ENCODE data around the gene EYA2. TPM values are rescaled to one million over a fixed set of nuclear protein-coding genes. Genes with fewer than 3 reads are reported as not detected.
"Not testable (repeated sequence)": the region's sequence is repeated elsewhere in the genome, so short reads cannot be mapped to it uniquely, and the experiment has no call there.

The EYA2 gene
- polyA plus RNA-seq, 6 donors from 2014 or later = not detected

- H3K4me3 Mint-ChIP-seq = peak overlapping the region in 1 of 8 donors; percentile 56
- ATAC-seq (ENCODE audit: low read depth in 2 of 2) (no peak), DNase-seq (no peak)
- H3K9me3 Mint-ChIP-seq = peaks cover 5 to 26% (median 13%) of the 10 kb centered on the region in 7 donors
- H3K27me3 Mint-ChIP-seq = peaks cover 14 to 33% (median 29%) of the 10 kb centered on the region in 3 donors
- no peak overlapping the region for H3K27ac Mint-ChIP-seq
- H3K36me3 Mint-ChIP-seq = peaks cover 6 to 15% of the 10 kb centered on the region in 2 donors
- H3K4me1 Mint-ChIP-seq = no peaks in the 10 kb centered on the region
Measured at GRCh38 chr20:46872328-46873211, 22.1 kb upstream of the EYA2 start.

DNA sequence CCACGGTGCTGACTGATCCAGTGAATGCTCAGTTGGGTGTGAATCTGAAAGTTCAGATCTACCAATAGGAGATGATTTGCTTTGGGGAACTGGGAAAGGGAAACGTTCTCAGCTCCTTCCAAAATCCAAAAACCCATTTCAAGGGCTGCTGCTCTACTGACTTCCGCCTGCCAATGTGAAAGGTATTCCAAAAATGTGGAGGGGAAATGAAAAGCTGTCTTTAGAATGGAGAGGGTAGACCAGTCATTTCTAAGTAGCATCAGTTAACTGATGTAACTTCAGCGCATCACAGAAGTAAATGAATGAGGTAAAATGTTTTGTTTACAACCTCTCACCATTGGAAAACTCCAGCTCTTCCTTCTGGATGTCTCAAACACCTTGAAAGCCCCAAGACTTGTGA, 19.6 kb upstream of the EYA2 start:
- Mint-ChIP-seq H3K9me3 (peaks cover 0 to 10% (median 2%) of the 10 kb centered on the region in 7 donors), H3K27me3 (peaks cover 14 to 18% (median 15%) of the 10 kb centered on the region in 3 donors), H3K36me3 (peaks cover 0 to 1% of the 10 kb centered on the region in 2 donors), H3K4me1 (no peaks in the 10 kb centered on the region), H3K27ac (no peak overlapping the region), H3K4me3 (no peak overlapping the region)
- ATAC-seq (ENCODE audit: low read depth in 2 of 2) (no peak), DNase-seq (no peak)

- ATAC-seq (ENCODE audit: low read depth in 2 of 2) = no peak
Measured at GRCh38 chr20:46879386-46879785, 15.3 kb upstream of the EYA2 start.

GRCh38 chr20:46879963-46880362, 14.7 kb upstream of the EYA2 start:
- H3K4me3 Mint-ChIP-seq, H3K9me3 Mint-ChIP-seq, H3K36me3 Mint-ChIP-seq: not testable (repeated sequence)

More at GRCh38 chr20:46879386-46879785, 15.3 kb upstream of the EYA2 start:
- Mint-ChIP-seq H3K9me3 (peaks cover 0 to 5% (median 1%) of the 10 kb centered on the region in 7 donors), H3K27ac (no peak overlapping the region), H3K36me3 (no peaks in the 10 kb centered on the region), H3K4me3 (no peak overlapping the region), H3K4me1 (no peaks in the 10 kb centered on the region), H3K27me3 (peaks cover 13 to 39% (median 26%) of the 10 kb centered on the region in 3 donors)
- DNase-seq = no peak

DNA sequence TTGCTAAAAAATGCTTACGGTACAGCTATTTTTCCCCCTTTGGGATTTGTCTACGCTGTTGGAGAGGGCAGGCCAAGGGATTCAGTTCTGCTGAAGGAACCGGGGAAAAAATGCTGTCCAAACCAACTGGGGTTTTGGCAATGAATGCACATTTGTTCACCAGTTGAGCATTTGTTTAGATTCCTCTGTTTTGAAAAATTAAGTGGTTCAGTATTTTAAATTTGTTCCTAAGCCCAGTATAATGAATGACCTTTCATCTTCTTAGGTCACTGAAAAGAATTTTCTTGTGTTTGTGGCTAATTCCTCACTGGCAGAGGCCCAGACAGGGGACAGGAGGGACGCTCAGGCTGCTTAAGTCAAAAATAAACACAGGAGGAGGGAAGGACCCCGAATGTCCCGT, 10.8 kb upstream of the EYA2 start:
- no peaks in the 10 kb centered on the region for H3K4me1 Mint-ChIP-seq
- peaks cover 26 to 45% (median 34%) of the 10 kb centered on the region in 3 donors for H3K27me3 Mint-ChIP-seq
- ATAC-seq (ENCODE audit: low read depth in 2 of 2) = no peak
- peaks cover 0 to 1% (median 0%) of the 10 kb centered on the region in 7 donors for H3K9me3 Mint-ChIP-seq
- no peak overlapping the region for H3K4me3 Mint-ChIP-seq
- no peak for DNase-seq
- peak overlapping the region in 1 of 6 donors; percentile 21 for H3K27ac Mint-ChIP-seq
- H3K36me3 Mint-ChIP-seq = no peaks in the 10 kb centered on the region

More at GRCh38 chr20:46879963-46880362, 14.7 kb upstream of the EYA2 start:
- peaks cover 13 to 39% (median 26%) of the 10 kb centered on the region in 3 donors for H3K27me3 Mint-ChIP-seq
- not testable (repeated sequence) for DNase-seq; H3K4me1 Mint-ChIP-seq; H3K27ac Mint-ChIP-seq; ATAC-seq (ENCODE audit: low read depth in 2 of 2)

GRCh38 chr20:46890682-46891081, 4.0 kb upstream of the EYA2 start:
- Mint-ChIP-seq H3K9me3 (peaks cover 0 to 13% (median 6%) of the 10 kb centered on the region in 7 donors), H3K27me3 (peaks cover 33 to 53% (median 41%) of the 10 kb centered on the region in 3 donors), H3K4me3 (no peak overlapping the region), H3K27ac (no peak overlapping the region), H3K36me3 (peaks cover 0 to 5% of the 10 kb centered on the region in 2 donors), H3K4me1 (peaks cover 0 to 3% (median 3%) of the 10 kb centered on the region in 3 donors)
- DNase-seq = no peak
- ATAC-seq (ENCODE audit: low read depth in 2 of 2) = no peak

- peaks cover 52 to 66% (median 52%) of the 10 kb centered on the region in 3 donors for H3K27me3 Mint-ChIP-seq
- H3K4me3 Mint-ChIP-seq = no peak overlapping the region
- peaks cover 0 to 3% (median 3%) of the 10 kb centered on the region in 3 donors for H3K4me1 Mint-ChIP-seq
- no peak overlapping the region for H3K27ac Mint-ChIP-seq
- DNase-seq (no peak), ATAC-seq (ENCODE audit: low read depth in 2 of 2) (no peak)
- peaks cover 0 to 5% of the 10 kb centered on the region in 2 donors for H3K36me3 Mint-ChIP-seq
- peaks cover 0 to 13% (median 6%) of the 10 kb centered on the region in 7 donors for H3K9me3 Mint-ChIP-seq
Measured at GRCh38 chr20:46893051-46893450, 1.6 kb upstream of the EYA2 start.

DNA sequence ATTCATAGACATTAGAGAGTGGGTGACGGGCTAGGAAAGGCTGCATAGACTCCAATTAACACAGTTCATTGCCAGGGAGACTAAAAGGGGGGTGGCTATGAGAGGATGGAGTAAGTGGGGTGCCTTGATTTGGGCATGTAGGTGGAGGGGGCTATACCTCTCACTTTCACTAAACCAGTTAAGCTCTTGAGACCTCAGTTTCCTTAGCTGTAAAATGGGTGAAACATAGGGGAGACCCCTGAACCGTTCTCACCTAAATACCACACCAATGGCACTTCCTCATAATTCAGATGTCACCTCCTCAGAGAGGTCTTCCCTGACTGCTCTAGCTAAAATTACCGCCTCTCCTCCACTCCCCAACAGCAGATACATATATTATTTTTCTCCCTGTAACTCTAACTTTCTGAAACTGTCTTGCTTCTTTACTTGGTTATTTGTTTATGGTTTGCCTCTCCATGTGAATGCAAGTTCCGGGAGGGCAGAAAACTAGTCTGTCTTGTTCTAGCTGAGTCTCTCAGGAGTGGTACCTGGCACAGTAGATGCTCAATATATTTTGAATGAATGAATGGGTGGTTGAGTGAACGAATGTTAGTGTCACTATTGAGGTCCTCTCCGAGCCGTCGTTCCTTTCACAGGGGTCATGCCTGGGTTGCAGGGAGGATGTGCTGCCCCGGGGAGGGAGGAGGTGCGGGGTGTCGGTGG, 615 bp upstream of the EYA2 start:
- no peak for ATAC-seq (ENCODE audit: low read depth in 2 of 2)
- Mint-ChIP-seq H3K9me3 (peaks cover 0 to 13% (median 6%) of the 10 kb centered on the region in 7 donors), H3K27me3 (peaks cover 54 to 73% (median 59%) of the 10 kb centered on the region in 3 donors)

DNA sequence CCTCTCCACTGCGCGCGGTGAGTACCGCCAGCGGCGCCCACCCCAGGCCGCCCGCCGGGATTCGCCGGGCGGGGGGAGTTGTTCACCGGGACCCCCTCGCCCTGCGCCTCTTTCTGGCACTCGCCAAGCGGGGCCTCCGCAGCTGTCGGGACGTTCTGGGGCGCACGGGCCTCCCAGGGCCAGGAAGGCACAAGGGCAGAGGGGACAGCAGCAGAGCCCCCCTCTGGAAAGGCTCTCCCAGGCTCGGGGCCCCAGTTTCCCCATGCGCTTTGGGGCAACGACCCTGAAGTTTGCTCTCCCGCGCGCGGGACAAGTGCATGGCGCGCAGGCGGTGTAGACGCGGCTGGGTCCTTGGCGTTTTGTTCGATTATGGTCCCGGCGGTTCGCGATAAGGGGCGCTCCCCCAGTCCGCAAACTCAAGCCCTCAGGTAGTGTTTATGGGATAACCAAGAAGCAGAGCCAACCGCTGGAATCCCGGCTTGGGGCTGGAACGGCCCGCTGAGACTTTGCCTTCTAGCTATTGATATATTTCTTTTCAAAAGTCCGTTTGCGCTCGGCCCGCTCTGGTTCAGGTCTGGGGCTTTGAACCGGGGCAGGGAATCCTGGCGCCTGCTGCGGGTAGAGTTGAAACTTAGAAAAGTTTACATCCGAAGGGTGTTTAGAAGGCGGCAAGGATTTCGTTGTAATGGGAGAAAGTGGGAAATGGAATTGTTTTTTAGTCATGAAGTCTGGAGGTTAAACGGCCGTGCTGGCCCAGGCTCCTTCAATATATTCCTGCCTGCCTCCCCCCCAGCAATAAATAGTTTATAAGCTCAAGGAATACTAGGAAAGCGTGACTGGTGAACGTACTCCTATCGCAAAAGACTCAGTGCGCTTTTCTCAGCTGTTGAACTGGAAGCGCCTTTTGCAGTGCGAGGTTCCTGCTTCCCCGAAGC, 595 bp downstream of the EYA2 start:
- H3K27ac Mint-ChIP-seq = no peak overlapping the region
- DNase-seq = no peak
- peaks cover 0 to 3% (median 3%) of the 10 kb centered on the region in 3 donors for H3K4me1 Mint-ChIP-seq
- no peak for ATAC-seq (ENCODE audit: low read depth in 2 of 2)
- peak overlapping the region in 1 of 8 donors; percentile 77 for H3K4me3 Mint-ChIP-seq
- H3K36me3 Mint-ChIP-seq = peaks cover 0 to 5% of the 10 kb centered on the region in 2 donors
- H3K9me3 Mint-ChIP-seq = peaks cover 0 to 12% (median 6%) of the 10 kb centered on the region in 7 donors
- peaks cover 58 to 78% (median 59%) of the 10 kb centered on the region in 3 donors for H3K27me3 Mint-ChIP-seq

More for the DNA sequence above, 615 bp upstream of the EYA2 start:
- DNase-seq = no peak
- Mint-ChIP-seq H3K4me3 (no peak overlapping the region), H3K27ac (no peak overlapping the region), H3K36me3 (peaks cover 0 to 5% of the 10 kb centered on the region in 2 donors), H3K4me1 (peaks cover 0 to 3% (median 3%) of the 10 kb centered on the region in 3 donors)

GRCh38 chr20:46895906-46896242, 1.2 kb downstream of the EYA2 start:
- no peak for DNase-seq
- ATAC-seq (ENCODE audit: low read depth in 2 of 2) = no peak
- Mint-ChIP-seq H3K36me3 (no peaks in the 10 kb centered on the region), H3K4me1 (peaks cover 0 to 3% (median 3%) of the 10 kb centered on the region in 3 donors), H3K4me3 (no peak overlapping the region), H3K9me3 (peaks cover 0 to 6% (median 3%) of the 10 kb centered on the region in 7 donors), H3K27me3 (peaks cover 53 to 73% (median 59%) of the 10 kb centered on the region in 3 donors), H3K27ac (no peak overlapping the region)

DNA sequence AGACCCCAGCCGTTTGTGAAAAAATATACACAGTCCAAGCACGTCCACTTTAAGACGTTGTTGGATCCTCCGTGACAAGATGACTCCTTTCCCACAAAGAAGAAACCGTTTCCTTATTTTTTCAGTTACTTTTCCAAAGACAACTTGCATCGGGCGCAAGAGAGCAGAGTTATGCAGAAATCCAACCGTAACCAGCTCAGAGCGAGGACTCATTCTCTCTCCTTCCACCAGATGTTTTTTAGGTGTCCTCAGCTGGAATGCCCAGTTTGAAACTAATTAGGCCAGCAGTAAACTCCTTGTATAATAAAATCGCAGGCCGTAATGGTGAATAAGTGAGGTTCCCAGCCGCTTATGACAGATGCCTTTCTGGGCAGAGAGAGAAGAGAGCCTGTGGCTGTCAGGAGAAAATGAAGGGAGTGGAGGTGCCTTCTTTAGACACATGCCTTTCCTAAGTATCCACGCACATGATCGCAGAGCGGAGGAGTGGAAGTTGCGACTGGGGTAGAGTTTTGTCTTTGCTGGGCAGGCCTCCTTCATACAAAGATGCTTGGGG, 2.8 kb downstream of the EYA2 start:
- H3K4me1 Mint-ChIP-seq = peaks cover 0 to 3% (median 3%) of the 10 kb centered on the region in 3 donors
- H3K27me3 Mint-ChIP-seq = peaks cover 55 to 74% (median 59%) of the 10 kb centered on the region in 3 donors
- peak overlapping the region in 1 of 6 donors; percentile 47 for H3K27ac Mint-ChIP-seq
- DNase-seq (no peak), ATAC-seq (ENCODE audit: low read depth in 2 of 2) (no peak)
- H3K4me3 Mint-ChIP-seq = no peak overlapping the region
- H3K36me3 Mint-ChIP-seq = no peaks in the 10 kb centered on the region
- peaks cover 0 to 2% (median 0%) of the 10 kb centered on the region in 7 donors for H3K9me3 Mint-ChIP-seq

DNA sequence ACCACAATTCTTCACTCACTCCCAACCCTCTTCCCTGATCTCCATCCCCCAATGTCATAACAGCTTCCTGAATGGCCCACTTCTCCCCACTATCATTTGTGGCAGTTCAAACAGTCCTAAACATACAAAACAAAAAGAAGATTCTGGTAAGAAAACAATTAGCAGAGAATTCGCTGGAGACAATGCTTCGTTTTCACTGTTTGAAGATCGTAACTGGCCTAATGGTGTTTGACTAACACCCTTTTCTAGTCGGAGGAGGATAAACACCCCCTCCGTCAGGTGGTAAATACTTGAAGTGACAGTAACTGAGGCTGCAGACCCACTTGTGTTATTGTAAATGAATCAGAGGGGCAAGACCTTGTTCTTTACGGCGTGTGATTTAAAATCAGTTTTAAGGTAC, 3.8 kb downstream of the EYA2 start:
- Mint-ChIP-seq H3K27me3 (peaks cover 49 to 65% (median 51%) of the 10 kb centered on the region in 3 donors), H3K36me3 (no peaks in the 10 kb centered on the region), H3K4me1 (peaks cover 0 to 3% (median 3%) of the 10 kb centered on the region in 3 donors), H3K4me3 (no peak overlapping the region), H3K27ac (no peak overlapping the region), H3K9me3 (peaks cover 0 to 2% (median 0%) of the 10 kb centered on the region in 7 donors)
- no peak for DNase-seq
- ATAC-seq (ENCODE audit: low read depth in 2 of 2) = no peak

All from naive B cell (primary cell).